Measurements from ENCODE around the gene TUBA3E.
"Not testable (repeated sequence)": the region's sequence is repeated elsewhere in the genome, so short reads cannot be mapped to it uniquely, and the experiment has no call there.

The TUBA3E gene

DNA sequence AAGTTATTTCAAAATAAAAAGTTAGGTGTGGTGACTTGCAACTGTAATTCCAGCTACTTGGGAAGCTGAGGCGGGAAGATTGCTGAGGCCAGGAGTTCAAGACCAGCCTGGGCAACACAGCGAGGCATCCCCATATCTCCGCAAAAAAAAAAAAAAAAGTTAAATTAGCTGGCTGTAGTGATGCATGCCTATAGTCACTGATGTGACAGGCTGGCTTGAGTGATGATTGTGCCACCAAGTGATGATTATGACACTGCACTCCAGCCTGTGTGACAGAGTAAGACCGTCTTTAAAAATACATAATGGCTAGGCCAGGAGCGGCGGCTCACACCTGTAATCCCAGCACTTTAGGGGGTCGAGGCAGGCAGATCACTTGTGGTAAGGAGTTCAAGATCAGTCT, 28.3 kb downstream of the TUBA3E start (continued):
- TF ChIP-seq, protein P1, sequence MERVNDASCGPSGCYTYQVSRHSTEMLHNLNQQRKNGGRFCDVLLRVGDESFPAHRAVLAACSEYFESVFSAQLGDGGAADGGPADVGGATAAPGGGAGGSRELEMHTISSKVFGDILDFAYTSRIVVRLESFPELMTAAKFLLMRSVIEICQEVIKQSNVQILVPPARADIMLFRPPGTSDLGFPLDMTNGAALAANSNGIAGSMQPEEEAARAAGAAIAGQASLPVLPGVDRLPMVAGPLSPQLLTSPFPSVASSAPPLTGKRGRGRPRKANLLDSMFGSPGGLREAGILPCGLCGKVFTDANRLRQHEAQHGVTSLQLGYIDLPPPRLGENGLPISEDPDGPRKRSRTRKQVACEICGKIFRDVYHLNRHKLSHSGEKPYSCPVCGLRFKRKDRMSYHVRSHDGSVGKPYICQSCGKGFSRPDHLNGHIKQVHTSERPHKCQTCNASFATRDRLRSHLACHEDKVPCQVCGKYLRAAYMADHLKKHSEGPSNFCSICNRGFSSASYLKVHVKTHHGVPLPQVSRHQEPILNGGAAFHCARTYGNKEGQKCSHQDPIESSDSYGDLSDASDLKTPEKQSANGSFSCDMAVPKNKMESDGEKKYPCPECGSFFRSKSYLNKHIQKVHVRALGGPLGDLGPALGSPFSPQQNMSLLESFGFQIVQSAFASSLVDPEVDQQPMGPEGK (tag by site-specific recombination; IDR thresholded peaks at IDR 0.05): no peak
- TF ChIP-seq, protein P2, sequence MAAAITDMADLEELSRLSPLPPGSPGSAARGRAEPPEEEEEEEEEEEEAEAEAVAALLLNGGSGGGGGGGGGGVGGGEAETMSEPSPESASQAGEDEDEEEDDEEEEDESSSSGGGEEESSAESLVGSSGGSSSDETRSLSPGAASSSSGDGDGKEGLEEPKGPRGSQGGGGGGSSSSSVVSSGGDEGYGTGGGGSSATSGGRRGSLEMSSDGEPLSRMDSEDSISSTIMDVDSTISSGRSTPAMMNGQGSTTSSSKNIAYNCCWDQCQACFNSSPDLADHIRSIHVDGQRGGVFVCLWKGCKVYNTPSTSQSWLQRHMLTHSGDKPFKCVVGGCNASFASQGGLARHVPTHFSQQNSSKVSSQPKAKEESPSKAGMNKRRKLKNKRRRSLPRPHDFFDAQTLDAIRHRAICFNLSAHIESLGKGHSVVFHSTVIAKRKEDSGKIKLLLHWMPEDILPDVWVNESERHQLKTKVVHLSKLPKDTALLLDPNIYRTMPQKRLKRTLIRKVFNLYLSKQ (tag by site-specific recombination; IDR thresholded peaks at IDR 0.05; ENCODE audit: borderline replicate concordance): no peak
- TF ChIP-seq, protein P3, sequence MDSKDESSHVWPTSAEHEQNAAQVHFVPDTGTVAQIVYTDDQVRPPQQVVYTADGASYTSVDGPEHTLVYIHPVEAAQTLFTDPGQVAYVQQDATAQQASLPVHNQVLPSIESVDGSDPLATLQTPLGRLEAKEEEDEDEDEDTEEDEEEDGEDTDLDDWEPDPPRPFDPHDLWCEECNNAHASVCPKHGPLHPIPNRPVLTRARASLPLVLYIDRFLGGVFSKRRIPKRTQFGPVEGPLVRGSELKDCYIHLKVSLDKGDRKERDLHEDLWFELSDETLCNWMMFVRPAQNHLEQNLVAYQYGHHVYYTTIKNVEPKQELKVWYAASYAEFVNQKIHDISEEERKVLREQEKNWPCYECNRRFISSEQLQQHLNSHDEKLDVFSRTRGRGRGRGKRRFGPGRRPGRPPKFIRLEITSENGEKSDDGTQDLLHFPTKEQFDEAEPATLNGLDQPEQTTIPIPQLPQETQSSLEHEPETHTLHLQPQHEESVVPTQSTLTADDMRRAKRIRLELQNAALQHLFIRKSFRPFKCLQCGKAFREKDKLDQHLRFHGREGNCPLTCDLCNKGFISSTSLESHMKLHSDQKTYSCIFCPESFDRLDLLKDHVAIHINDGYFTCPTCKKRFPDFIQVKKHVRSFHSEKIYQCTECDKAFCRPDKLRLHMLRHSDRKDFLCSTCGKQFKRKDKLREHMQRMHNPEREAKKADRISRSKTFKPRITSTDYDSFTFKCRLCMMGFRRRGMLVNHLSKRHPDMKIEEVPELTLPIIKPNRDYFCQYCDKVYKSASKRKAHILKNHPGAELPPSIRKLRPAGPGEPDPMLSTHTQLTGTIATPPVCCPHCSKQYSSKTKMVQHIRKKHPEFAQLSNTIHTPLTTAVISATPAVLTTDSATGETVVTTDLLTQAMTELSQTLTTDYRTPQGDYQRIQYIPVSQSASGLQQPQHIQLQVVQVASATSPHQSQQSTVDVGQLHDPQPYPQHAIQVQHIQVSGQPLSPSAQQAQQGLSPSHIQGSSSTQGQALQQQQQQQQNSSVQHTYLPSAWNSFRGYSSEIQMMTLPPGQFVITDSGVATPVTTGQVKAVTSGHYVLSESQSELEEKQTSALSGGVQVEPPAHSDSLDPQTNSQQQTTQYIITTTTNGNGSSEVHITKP (tag by site-specific recombination; IDR thresholded peaks at IDR 0.05): no peak
- TF ChIP-seq ZEB2 (tag by site-specific recombination; IDR thresholded peaks at IDR 0.05) (no peak), ZNF585B (tag by site-specific recombination; IDR thresholded peaks at IDR 0.05) (no peak), ZNF473 (tag by site-specific recombination; IDR thresholded peaks at IDR 0.05) (no peak), GLI4 (tag by site-specific recombination; IDR thresholded peaks at IDR 0.05) (no peak), GFI1B (tag by site-specific recombination; IDR thresholded peaks at IDR 0.05) (no peak), ZFP3 (tag by site-specific recombination; IDR thresholded peaks at IDR 0.05; ENCODE audit: low read depth) (no peak)

DNA sequence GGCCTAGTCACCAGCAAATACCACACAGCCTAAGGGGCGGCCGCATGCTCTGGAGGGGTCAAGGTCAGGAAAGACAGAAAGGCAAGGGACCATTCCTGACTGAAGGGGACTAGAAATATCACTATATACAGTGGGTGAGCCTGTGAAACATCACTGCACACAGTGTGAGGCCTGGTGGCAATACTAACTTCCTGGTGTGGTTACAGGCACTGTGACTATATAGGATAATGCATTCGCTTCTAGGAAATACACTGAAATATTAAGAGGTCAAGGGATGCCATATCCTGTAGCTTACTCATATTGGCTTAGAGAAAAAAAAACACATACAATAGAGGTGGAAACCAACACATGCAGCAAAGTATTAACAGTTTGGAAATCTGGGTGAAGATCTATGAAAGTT, 29.1 kb downstream of the TUBA3E start:
- H3K9me3 ChIP-seq (ENCODE audit: control insufficient read depth, insufficient read depth, low read depth, low read length); H3K27ac ChIP-seq (ENCODE audit: extremely low read depth, low read depth, low read length); H3K4me3 ChIP-seq (ENCODE audit: low read depth, low read length); POLR2A ChIA-PET; CTCF ChIA-PET; H3K4me1 ChIP-seq (ENCODE audit: control insufficient read depth, insufficient read depth, low read length): not testable (repeated sequence)
- peaks cover 40 to 94% of the 10 kb centered on the region in 2 experiments; a peak in 2 of 3 replicates for H3K36me3 ChIP-seq (ENCODE audit: control insufficient read depth in 2 of 2, insufficient read depth in 1 of 2, low read length in 2 of 2)

DNA sequence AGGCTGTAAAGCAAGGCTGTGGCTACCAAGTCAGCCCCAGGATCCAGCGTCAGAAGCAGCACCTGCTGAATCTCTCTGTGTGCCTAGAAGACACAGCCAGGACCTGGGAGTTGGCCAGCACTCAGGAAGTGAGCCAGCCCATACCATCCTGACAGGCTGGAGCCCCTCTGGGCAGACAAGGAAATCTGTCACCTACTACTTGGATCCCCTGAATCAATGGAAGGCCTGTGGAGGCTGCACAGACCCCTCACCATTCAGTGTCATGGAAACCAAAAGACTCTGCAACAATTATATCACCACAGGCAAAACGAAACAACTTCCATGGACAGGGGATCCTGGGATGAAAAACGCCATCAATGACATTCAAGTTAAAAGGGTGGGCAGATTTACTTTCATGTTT, 31.6 kb downstream of the TUBA3E start:
- H3K36me3 ChIP-seq (ENCODE audit: control insufficient read depth in 2 of 2, insufficient read depth in 1 of 2, low read length in 2 of 2): peaks cover 42 to 92% of the 10 kb centered on the region in 2 experiments; a peak in 2 of 3 replicates
- POLR2A ChIA-PET; CTCF ChIA-PET; H3K9me3 ChIP-seq (ENCODE audit: control insufficient read depth, insufficient read depth, low read depth, low read length); H3K4me3 ChIP-seq (ENCODE audit: low read depth, low read length); H3K4me1 ChIP-seq (ENCODE audit: control insufficient read depth, insufficient read depth, low read length); H3K27ac ChIP-seq (ENCODE audit: extremely low read depth, low read depth, low read length): not testable (repeated sequence)

DNA sequence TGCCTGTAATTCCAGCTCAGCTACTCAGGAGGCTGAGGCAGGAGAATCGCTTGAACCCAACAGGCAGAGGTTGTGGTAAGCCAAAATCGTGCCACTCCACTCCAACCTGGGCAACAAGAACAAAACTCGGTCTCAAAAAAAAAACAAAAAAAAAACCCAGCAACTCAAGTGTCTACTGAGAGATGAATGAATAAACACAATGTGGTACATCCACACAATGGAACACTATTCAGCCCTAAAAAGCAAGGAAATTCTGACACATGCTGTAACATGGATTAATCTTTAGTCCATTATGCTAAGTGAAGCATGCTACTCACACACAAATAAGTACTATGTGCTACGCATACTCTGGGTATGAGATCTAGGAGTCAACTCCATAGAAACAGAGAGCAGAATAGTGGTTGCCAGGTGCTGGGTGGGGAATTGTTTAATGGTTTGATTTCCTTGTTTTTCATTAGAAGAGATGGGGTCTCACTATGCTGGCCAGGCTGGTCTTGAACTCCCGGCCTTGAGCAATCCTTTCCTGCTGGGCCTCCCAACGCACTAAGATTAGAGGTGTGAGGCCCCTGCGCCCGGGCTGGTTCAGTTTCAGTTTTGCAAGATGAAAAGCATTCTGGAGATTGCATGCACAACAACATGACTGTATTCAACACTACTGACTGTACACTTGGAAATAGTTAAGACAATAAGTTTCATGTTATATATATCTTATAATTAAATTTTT, 32.8 kb downstream of the TUBA3E start:
- ChIA-PET POLR2A (interaction anchor here (0.7 kb wide), 1 partner anchor 1929 kb away, joined by 3 read pairs; no protein-coding TSS in a partner anchor), CTCF (no interaction called here)
- peak; percentile 51; the same call in 1 of the 2 replicates for TF ChIP-seq ZNF146 (tag by site-specific recombination; IDR thresholded peaks at IDR 0.05)
- 0 out of 2 replicates have a peak, but pooled peaks have one; percentile 13 for TF ChIP-seq ZNF121 (tag by site-specific recombination; IDR thresholded peaks at IDR 0.05)
- TF ChIP-seq, protein P4, sequence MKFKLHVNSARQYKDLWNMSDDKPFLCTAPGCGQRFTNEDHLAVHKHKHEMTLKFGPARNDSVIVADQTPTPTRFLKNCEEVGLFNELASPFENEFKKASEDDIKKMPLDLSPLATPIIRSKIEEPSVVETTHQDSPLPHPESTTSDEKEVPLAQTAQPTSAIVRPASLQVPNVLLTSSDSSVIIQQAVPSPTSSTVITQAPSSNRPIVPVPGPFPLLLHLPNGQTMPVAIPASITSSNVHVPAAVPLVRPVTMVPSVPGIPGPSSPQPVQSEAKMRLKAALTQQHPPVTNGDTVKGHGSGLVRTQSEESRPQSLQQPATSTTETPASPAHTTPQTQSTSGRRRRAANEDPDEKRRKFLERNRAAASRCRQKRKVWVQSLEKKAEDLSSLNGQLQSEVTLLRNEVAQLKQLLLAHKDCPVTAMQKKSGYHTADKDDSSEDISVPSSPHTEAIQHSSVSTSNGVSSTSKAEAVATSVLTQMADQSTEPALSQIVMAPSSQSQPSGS (tag by site-specific recombination; IDR thresholded peaks at IDR 0.05; ENCODE audit: low read depth): no peak
- no peak for TF ChIP-seq YY1 (tag by site-specific recombination; IDR thresholded peaks at IDR 0.05)
- peaks cover 35 to 88% of the 10 kb centered on the region in 2 experiments; a peak in 2 of 3 replicates for H3K36me3 ChIP-seq (ENCODE audit: control insufficient read depth in 2 of 2, insufficient read depth in 1 of 2, low read length in 2 of 2)
- H3K27ac ChIP-seq (ENCODE audit: extremely low read depth, low read depth, low read length): no peak overlapping the region
- no peak overlapping the region for H3K4me3 ChIP-seq (ENCODE audit: low read depth, low read length)
- H3K4me1 ChIP-seq (ENCODE audit: control insufficient read depth, insufficient read depth, low read length): no peaks in the 10 kb centered on the region
- H3K9me3 ChIP-seq (ENCODE audit: control insufficient read depth, insufficient read depth, low read depth, low read length): no peaks in the 10 kb centered on the region
